Endothelial cell of umbilical vein (primary cell): ENCODE data around the gene NCAPH2. TPM values are rescaled to one million over a fixed set of nuclear protein-coding genes. Genes with fewer than 3 reads are reported as not detected.

Source experiments
- BruUV-seq: library from RNA; stranded (reverse); fragments of 400-500 nt; replicated peaks from 2 replicates; lab custom pipeline; 2021; lab: Mats Ljungman, UMichigan
- CTCF ChIA-PET: fragments of 300-600, 350-600 bp; sonication (Branson Sonifier 250); formaldehyde crosslinking; loops from one replicate; lab custom pipeline; 2021; ENCODE audit warnings: antibody characterized with exemption, inconsistent platforms; lab: Charles Lee
- POLR2A ChIA-PET: fragments of 300-600, 350-600 bp; sonication (Branson Sonifier 250); formaldehyde crosslinking; loops from one replicate; lab custom pipeline; 2021; ENCODE audit warnings: antibody characterized with exemption, inconsistent platforms; lab: Charles Lee
- DNase-seq: peaks from one replicate; pipeline ENCODE4 v3.0.0-alpha.2; 2011; ENCODE audit warnings: low read depth, low spot score
- FAIRE-seq: peaks from 2 replicates; lab custom pipeline; 2011; peaks lifted over from hg19 to GRCh38; lab: Jason Lieb, UNC
- H2AFZ ChIP-seq: 2 replicates; pipeline ENCODE4 v1.6.0; 2012; ENCODE audit warnings: low read depth, low read length, control low read depth, inconsistent platforms
- H3K27ac ChIP-seq: 2 replicates; pipeline ENCODE4 v1.5.1; 2011; ENCODE audit warnings: low read depth, mild to moderate bottlenecking, control low read depth, low read length, moderate library complexity; ENCODE audit not compliant: insufficient read depth
- H3K27me3 ChIP-seq, 2 experiments: 2 replicates each; pipeline versions ENCODE4 v1.6.0 to v1.6.1; 2011; ENCODE audit warnings: low read length in 2 of 2, mixed read lengths in 1 of 2; ENCODE audit not compliant: control insufficient read depth in 2 of 2, insufficient read depth in 2 of 2
- H3K36me3 ChIP-seq, 2 experiments: 2 replicates in 1 of 2; 3 replicates in 1 of 2; pipeline ENCODE4 v1.5.1; 2011; ENCODE audit warnings: low read length in 2 of 2, mild to moderate bottlenecking in 1 of 2, moderate library complexity in 1 of 2; ENCODE audit not compliant: control insufficient read depth in 2 of 2, insufficient read depth in 2 of 2; ENCODE audit errors: extremely low read depth in 1 of 2
- H3K4me1 ChIP-seq: 3 replicates; pipeline ENCODE4 v1.5.1; 2011; ENCODE audit warnings: mild to moderate bottlenecking, low read length; ENCODE audit not compliant: control insufficient read depth, insufficient read depth; ENCODE audit errors: extremely low read depth
- H3K4me2 ChIP-seq: 2 replicates; pipeline ENCODE4 v1.6.1; 2011; ENCODE audit warnings: low read length, control low read depth, mixed read lengths; ENCODE audit not compliant: insufficient read depth
- H3K4me3 ChIP-seq, 3 experiments: fragments of 200-600 bp in 1 of 3; sonication (generic), shearing (Covaris generic) in 1 of 3; replicated peaks in 1 of 3; 2 replicates each; pipeline ENCODE4 v1.5.1; 2011 to 2016; ENCODE audit warnings: control low read depth in 3 of 3, low read length in 3 of 3, mild to moderate bottlenecking in 2 of 3, inconsistent platforms in 1 of 3, low read depth in 1 of 3, moderate library complexity in 1 of 3; ENCODE audit not compliant: insufficient read depth in 1 of 3
- H3K79me2 ChIP-seq: 2 replicates; pipeline ENCODE4 v1.6.0; 2012; ENCODE audit warnings: low read length, inconsistent platforms; ENCODE audit not compliant: control insufficient read depth, insufficient read depth
- H3K9ac ChIP-seq: replicated peaks from 2 replicates; pipeline ENCODE3; 2011; ENCODE audit warnings: low read length, control low read depth; ENCODE audit not compliant: insufficient read depth; ENCODE audit errors: extremely low read depth
- H3K9me1 ChIP-seq: replicated peaks from 3 replicates; pipeline ENCODE4 v1.6.0; 2011; ENCODE audit warnings: mild to moderate bottlenecking, low read length; ENCODE audit not compliant: control insufficient read depth, insufficient read depth; ENCODE audit errors: extremely low read depth
- H3K9me3 ChIP-seq: replicated peaks from 2 replicates; pipeline ENCODE4 v1.5.1; 2012; ENCODE audit warnings: low read length, inconsistent platforms; ENCODE audit not compliant: control insufficient read depth, insufficient read depth
- H4K20me1 ChIP-seq: replicated peaks from 2 replicates; pipeline ENCODE3; 2011; ENCODE audit warnings: mild to moderate bottlenecking, low read length; ENCODE audit not compliant: control insufficient read depth, insufficient read depth; ENCODE audit errors: extremely low read depth
- CTCF ChIP-seq, 2 donors: IDR thresholded peaks; 1 replicate in 1 of 2; 2 replicates in 1 of 2; pipeline ENCODE4 v1.5.1; 2011; ENCODE audit warnings: low read length in 2 of 2, mild to moderate bottlenecking in 2 of 2, moderate library complexity in 2 of 2, control low read depth in 1 of 2, inconsistent platforms in 1 of 2, low read depth in 1 of 2; ENCODE audit not compliant: insufficient read depth in 1 of 2; ENCODE audit errors: extremely low read depth in 1 of 2
- EZH2 ChIP-seq: IDR thresholded peaks from 2 replicates; pipeline ENCODE4 v1.6.1; 2012; ENCODE audit warnings: borderline replicate concordance, low read depth, mild to moderate bottlenecking, moderate library complexity, low read length, inconsistent platforms; ENCODE audit not compliant: severe bottlenecking
- FOS ChIP-seq: IDR thresholded peaks from 2 replicates; pipeline ENCODE4 v1.6.1; 2011; ENCODE audit warnings: mild to moderate bottlenecking, low read length, moderate library complexity, borderline replicate concordance; ENCODE audit not compliant: insufficient read depth
- GATA2 ChIP-seq: IDR thresholded peaks from 2 replicates; pipeline ENCODE4 v1.7.0; 2011; ENCODE audit warnings: low read depth, mild to moderate bottlenecking, moderate library complexity, mixed read lengths, low read length; ENCODE audit not compliant: insufficient read length, insufficient read depth
- JUN ChIP-seq: IDR thresholded peaks from 2 replicates; pipeline ENCODE4 v1.6.1; 2011; ENCODE audit warnings: borderline replicate concordance, low read depth; ENCODE audit not compliant: insufficient read length, insufficient read depth
- MAX ChIP-seq: IDR thresholded peaks from 2 replicates; pipeline ENCODE4 v1.6.1; 2011; ENCODE audit not compliant: insufficient read depth, insufficient read length
- MYC ChIP-seq: IDR thresholded peaks from one replicate; pipeline ENCODE4 v1.6.1; 2011; ENCODE audit warnings: mild to moderate bottlenecking, low read depth, low read length
- POLR2AphosphoS5 ChIP-seq: IDR thresholded peaks from 2 replicates; pipeline ENCODE4 v1.6.1; 2012; ENCODE audit warnings: low read depth, mild to moderate bottlenecking, control low read depth, low read length, moderate library complexity; ENCODE audit not compliant: insufficient read depth
- dilution Hi-C: fragments of 300-500 bp; cut with MboI; formaldehyde crosslinking; loops from one replicate; pipeline ENCODE4 v1.15.0; 2019; ENCODE audit warnings: low sequenced_read_pairs; ENCODE audit not compliant: extremely low pct_ligation_motif_present
- intact Hi-C: fragments of 100-400 bp; cut with micrococcal nuclease; formaldehyde crosslinking; loops from one replicate; pipeline ENCODE4 v1.10.0; 2022
- polyA plus RNA-seq, 4 experiments: library from polyadenylated mRNA; depleted of rRNA in 3 of 4; stranded (reverse) in 3 of 4; unstranded in 1 of 4; fragments of >200 nt; gene quantifications; 2 replicates each; pipeline versions ENCODE4 v1.2.1 to v1.2.3, GENCODE V29; 2011 to 2012; ENCODE audit warnings: missing spikeins in 1 of 4
- total RNA-seq: library from RNA; stranded (reverse); gene quantifications from 2 replicates; pipeline ENCODE4 v1.2.3, GENCODE V29; 2021

NCAPH2 gene
- total and polyA plus RNA-seq, 2 donors (not counting 3 experiments of a cell fraction or from before 2014, with no cell fraction given): 42.4 to 43.2 TPM

- BruUV-seq: no TSS peak
Observed at GRCh38 chr22:50551160-50551752, 43.2 kb downstream of the NCAPH2 start.

More at GRCh38 chr22:50551160-50551752, 43.2 kb downstream of the NCAPH2 start:
- Histone ChIP-seq H3K27me3 (peaks cover 27 to 36% of the 10 kb centered on the region in 2 experiments), H4K20me1 (no peaks in the 10 kb centered on the region), H3K4me2 (no peak overlapping the region), H3K4me1 (no peaks in the 10 kb centered on the region), H3K9me3 (no peaks in the 10 kb centered on the region), H3K79me2 (no peaks in the 10 kb centered on the region), H3K36me3 (no peaks in the 10 kb centered on the region), H3K27ac (no peak overlapping the region), H3K9ac (no peak overlapping the region), H2AFZ (no peak overlapping the region), H3K4me3 (no peak overlapping the region), H3K9me1 (no peaks in the 10 kb centered on the region)
- DNase-seq: no peak
- TF ChIP-seq FOS (no peak), POLR2AphosphoS5 (no peak), MYC (no peak), CTCF (IDR thresholded peaks at IDR 0.05; ENCODE audit: extremely low read depth in 1 of 2, insufficient read depth in 1 of 2, low read depth in 1 of 2, low read length in 2 of 2) (no peak), EZH2 (no peak), MAX (no peak), JUN (no peak), GATA2 (no peak)
- intact Hi-C loops: no loop called here
- dilution Hi-C loops: no loop called here
- POLR2A ChIA-PET: no interaction called here
- no peak for FAIRE-seq
- CTCF ChIA-PET: interaction anchor here (0.6 to 2.8 kb wide), 4 partner anchors 8 to 26 kb away, joined by 3 to 11 read pairs (median 6); partner anchors contain the start of genes SCO2 and SYCE3
